ENCODE results near the gene ITFG2.

The ITFG2 gene

DNA sequence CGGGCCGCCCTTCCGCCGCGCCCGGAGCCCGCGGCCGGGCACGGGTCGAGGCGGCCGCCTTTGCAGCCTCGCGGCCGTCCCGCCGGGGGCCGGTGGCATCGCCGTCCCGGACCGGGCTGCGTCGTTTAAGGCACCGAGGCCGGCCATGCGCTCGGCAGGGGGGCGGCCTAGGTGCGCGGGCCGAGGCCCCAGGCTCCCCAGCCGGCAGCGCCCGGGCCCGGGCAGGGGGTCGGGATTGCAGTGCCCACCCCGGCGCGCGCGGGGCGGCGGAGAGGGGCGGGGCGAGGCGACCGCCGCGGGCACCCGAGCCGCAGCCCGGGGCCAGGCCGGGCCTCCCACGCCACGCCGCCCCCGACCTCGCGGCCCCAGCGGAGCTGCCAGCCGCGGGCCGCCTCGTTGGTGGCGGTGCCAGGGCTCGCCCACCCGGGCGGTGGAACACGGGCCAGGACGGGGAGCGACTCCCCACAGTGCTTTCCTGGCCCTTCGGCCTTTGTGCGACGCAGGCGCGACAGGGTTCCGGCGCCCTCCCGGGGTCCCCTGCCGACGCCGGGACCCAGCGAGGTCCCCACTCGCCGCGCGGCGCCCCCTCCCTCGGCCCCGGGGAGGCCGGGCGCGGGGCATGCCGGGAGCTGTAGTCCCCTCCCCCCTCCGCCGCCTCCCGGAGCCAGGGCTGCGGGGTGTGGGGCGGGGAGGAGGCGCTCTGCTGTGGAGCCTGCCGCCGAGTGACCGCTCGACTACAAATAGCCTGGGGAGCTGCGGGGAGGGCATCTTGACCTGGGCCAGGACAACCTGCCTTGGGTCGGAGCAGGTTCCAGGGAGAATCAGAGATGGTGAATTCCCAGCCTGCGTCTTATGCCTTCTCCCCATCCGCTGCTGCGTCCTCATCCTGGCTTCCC lies 16.9 kb upstream of the ITFG2 start:
- DNase-seq: peak; percentile 58 to 81 (median 59)

- no peak for DNase-seq
Observed at GRCh38 chr12:2796187-2796666, 16.2 kb upstream of the ITFG2 start.

DNA sequence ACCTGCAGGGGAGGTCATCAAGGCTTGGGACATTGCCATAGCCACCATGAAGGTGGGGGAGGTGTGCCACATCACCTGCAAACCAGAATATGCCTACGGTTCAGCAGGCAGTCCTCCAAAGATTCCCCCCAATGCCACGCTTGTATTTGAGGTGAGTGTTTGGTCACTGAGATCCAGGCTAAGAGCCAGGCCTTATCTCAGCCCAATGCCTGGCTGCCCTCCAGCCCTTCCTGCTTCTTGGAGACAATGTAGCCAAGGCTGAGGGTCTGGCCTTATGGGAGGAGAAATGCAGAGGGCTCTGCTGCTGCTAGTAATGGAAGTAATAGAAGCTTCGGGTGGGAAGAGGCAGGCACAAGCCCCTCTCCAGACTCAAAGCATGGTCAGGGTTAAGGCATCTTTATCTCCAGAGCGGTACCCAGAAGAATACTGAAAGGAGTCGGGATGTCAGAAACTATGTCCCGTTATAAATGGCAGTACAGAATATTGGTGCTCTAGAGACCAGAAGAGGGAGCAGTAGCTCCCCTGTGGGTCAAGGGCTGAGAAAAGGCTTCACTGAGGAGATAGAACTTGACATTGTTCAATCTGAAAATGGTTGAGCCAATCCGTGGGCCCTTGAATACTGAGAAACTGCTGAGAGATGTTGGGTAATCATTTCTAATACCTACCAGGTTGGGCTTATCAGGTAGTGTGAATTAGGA lies 14.6 kb upstream of the ITFG2 start:
- DNase-seq: no peak

- no peak for DNase-seq
Observed at GRCh38 chr12:2800046-2800570, 12.4 kb upstream of the ITFG2 start.

- DNase-seq: no peak
Observed at GRCh38 chr12:2801044-2801783, 11.3 kb upstream of the ITFG2 start.

DNA sequence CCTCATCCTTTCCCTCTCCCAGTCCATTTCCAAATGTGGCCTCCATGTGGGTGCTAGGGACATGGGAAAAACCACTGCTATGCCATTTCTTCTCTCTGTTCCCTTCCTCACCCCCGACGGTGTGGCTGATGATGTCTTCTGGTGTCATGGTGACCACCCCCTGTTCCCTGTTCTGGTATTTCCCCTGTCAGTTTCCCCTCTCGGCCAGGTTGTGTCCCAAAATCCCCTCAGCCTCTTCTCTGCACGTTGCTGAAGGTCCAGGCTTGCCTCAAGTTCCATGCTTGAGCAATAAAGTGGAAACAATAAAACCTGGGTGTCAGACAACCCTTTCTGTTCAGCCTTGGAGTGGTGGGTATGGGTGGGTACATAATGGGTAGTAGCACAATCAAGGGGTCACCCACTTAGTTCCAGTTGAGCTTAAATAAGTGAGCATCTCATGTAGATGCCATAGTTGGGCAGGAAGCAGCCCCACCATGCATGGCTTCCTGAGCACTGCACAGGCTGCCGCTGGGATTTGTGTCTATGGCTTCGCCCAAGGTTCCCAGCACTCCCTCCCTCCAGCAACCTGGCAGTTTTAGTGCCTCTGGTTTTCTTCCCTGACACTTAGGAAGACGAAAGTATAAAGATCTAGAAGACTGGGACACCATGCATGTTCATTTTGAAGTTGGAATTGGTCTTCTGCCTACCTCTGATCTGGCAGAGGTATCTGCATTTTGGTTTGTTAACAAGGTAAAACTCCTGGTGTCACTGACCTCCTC lies 8.7 kb upstream of the ITFG2 start:
- no peak for DNase-seq

- DNase-seq: no peak
Observed at GRCh38 chr12:2804393-2805142, 7.9 kb upstream of the ITFG2 start.

DNA sequence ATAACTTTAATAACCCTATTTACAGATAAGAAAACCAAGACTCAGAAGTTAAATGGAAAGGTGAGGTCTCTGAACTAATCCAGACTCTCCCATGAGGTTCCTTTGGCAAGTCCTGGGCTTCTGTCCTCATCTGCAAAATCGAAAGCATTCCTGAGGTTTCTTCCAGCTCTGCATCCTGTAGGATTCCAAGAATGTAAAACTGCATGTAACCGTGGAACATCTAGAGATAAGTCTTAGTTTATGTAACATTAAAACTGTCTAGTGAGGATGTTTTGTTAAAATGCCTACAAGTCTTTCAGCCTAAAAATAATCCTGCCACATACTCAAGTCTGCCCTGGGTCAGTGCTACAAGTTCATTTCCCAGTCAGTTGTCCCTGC lies 7.3 kb upstream of the ITFG2 start:
- DNase-seq: no peak

- no peak for DNase-seq
Observed at GRCh38 chr12:2806700-2807099, 5.8 kb upstream of the ITFG2 start.

- DNase-seq: no peak
Observed at GRCh38 chr12:2811801-2812200, 667 bp upstream of the ITFG2 start.

DNA sequence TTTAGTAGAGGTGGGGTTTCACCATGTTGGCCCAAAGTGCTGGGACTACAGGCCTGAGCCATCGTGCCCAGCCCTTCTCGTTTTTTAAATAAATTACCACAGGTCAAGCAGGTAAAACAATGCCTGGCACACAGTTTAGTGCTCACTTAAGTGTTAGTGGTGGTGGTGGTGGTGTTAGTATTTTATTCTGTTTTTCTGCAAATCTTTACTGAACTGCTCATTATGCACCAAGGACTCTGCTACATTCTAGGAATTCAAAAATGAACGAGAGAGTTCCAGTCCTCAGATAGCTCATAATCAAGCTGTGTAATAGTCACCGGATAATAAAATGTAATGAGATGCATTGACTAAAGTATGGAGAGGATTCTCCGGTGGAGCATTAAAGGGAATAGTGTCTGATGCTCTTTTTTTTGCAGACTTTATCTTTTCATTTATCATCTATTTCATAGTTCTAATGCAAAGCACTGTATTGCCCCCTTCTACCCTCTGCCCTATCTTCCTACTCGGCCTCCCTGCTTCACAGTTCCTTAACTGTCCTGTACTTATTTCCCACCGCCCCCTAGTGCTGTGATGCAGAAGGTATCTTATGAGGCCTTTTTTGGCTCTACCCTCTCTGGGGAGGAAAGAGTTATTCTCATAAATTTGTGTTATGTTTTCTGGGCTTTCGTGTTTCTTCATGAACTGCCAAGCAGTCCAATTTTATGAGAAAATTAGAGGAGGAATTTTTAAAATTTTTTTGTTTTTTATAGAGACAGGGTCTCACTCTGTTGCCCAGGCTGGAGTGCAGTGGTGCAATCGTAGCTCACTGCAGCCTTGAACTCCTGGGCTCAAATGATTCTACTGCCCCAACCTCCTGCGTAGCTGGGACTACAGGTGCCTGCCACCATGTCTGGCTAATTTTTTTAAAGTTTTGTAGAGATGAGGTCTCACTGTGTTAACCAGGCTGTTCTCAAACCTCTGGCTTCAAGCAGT lies 1.0 kb downstream of the ITFG2 start:
- DNase-seq: peak in 3 of 5 experiments; percentile 6 to 80 (median 24)

- no peak for DNase-seq
Observed at GRCh38 chr12:2819810-2820209, 7.3 kb downstream of the ITFG2 start.

- no peak for DNase-seq
Observed at GRCh38 chr12:2820432-2820831, 8.0 kb downstream of the ITFG2 start.

- no peak for DNase-seq
Observed at GRCh38 chr12:2823483-2823882, 11.0 kb downstream of the ITFG2 start.

DNA sequence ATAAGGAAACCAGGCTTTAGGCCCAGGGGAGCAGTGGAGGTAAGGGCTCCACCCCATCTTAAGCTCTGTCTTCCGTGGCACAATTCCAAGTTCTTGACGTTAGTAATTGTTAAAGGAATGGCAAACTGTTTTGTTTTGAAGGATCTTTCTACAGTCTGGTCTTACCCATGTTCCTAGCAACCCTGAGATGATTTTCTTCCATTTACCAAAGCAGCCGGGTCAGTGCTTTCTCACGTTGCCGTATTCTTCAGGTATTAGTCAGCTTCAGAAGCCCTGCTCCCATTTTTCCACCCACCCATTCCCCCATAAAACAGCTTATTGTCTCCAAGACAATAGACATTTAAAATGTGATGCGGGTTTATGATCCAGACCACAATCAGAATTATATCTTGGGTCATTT lies 12.1 kb downstream of the ITFG2 start:
- no peak for DNase-seq

- DNase-seq: no peak
Observed at GRCh38 chr12:2825132-2825531, 12.7 kb downstream of the ITFG2 start.

GRCh38 chr12:2826036-2826435 lies 13.6 kb downstream of the ITFG2 start:
- no peak for DNase-seq

- DNase-seq: no peak
Observed at GRCh38 chr12:2826721-2827515, 14.4 kb downstream of the ITFG2 start.

GRCh38 chr12:2829275-2829674 lies 16.8 kb downstream of the ITFG2 start:
- no peak for DNase-seq
